GM18526 (cell line): ENCODE measurements around the gene POLDIP2.
A peak's percentile ranks its signal among the peaks of the same experiment; 100 is the strongest.

Experiments used
- POLR2A ChIP-seq: IDR thresholded peaks from 3 replicates; pipeline ENCODE4 v1.6.1; 2011; ENCODE audit not compliant: insufficient read length; ENCODE audit errors: extremely low read depth

Gene POLDIP2

GRCh38 chr17:28339431-28339830, 17.9 kb downstream of the POLDIP2 start:
- TF ChIP-seq POLR2A, result no peak

GRCh38 chr17:28338056-28338768, 19.1 kb downstream of the POLDIP2 start:
- TF ChIP-seq POLR2A, result no peak

DNA sequence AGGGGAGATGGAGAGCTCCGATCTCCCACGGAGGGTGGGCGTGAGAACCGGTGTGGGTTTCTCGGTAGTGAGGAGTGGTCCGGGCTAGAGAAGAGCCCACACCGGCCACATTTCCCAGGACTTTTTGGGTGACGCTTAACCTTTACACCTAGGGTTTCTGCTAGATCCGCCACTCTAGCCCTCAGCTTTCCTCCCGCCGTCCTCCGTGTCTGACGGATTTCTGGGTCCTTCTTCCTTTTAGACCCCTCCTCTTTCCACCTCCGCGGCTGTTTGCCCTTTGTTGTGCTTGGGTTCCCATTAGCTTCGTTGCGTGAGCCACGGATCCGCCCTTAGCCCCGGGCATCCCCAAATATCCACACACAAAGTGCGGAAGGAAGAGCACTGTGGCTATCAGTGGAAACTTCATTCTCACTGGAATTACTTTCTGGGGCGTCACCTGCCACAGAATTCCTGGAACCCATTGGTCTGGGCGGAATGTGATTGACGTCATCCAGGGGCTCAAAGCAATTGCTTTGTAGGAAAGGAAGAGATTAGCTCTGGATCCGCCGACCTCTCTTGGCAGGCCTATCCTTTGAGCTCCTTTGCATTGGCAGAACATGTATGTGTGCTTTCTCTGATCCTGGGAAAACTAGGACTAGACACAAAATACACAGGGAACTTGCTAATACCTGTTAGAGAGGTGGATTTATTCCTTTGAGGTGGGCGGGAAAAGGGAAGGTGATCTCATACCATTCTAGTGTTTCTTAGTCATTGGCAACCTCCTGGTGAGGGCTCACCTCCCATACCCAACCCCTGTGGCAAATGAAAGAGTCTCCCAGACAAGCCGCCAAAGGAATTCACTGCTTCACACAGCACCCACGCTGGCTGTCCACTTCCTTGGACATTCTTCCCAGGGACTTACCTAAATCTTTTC, 21.1 kb downstream of the POLDIP2 start:
- no peak for TF ChIP-seq POLR2A

DNA sequence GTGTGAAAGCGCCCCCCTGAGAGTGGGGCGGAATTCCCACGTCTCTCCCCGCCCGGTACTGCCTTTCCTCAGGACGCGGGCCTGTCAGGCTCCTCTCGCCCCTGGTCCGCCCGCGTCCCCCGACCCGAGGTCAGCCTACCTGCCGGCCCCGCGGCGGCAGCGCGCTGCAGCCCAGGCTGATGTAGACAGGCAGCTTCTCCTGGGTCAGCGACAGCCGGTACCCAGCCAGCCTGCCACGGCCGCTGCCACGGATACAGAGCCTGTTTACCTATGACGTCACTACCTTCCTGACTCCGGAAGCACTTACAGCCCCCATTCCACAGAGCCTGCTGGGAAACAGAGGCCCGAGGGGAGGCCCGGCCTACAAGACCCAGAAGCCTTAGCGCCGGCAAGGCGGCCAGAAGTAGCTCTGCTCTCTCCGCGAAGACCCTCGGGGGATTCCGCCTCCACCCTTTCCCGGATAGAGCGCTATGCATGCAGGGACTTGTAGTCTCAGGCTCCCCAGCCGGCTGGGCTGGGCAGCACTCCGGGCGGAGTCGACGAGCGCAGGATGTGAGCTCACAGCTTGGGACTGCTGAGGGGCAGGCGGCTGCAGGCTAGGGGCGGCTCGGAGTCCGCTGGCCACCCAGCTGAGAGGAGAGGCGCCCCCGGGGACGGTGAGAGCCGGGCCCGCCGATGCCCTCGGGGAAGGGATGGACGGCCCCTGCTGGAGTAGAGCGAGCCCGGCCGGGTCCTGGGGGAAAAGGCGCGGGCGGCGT, 21.9 kb downstream of the POLDIP2 start, which contains the start of the genes IFT20 and TNFAIP1:
Gene IFT20 (minus strand): TSS at position 272 of the 758 bp plus-strand sequence. CDS start 3,487 bp downstream, outside the sequence.
Gene TNFAIP1 (plus strand): TSS at position 561 of the 758 bp plus-strand sequence. CDS start 3,761 bp downstream, outside the sequence.
- peak; percentile 83 for TF ChIP-seq POLR2A

GRCh38 chr17:28334666-28335200, 22.6 kb downstream of the POLDIP2 start:
- no peak for TF ChIP-seq POLR2A

- no peak for TF ChIP-seq POLR2A
Measured at GRCh38 chr17:28334171-28334570, 23.2 kb downstream of the POLDIP2 start.

GRCh38 chr17:28333083-28333746, 24.1 kb downstream of the POLDIP2 start:
- no peak for TF ChIP-seq POLR2A

GRCh38 chr17:28331891-28332420, 25.4 kb downstream of the POLDIP2 start:
- TF ChIP-seq POLR2A, result no peak

DNA sequence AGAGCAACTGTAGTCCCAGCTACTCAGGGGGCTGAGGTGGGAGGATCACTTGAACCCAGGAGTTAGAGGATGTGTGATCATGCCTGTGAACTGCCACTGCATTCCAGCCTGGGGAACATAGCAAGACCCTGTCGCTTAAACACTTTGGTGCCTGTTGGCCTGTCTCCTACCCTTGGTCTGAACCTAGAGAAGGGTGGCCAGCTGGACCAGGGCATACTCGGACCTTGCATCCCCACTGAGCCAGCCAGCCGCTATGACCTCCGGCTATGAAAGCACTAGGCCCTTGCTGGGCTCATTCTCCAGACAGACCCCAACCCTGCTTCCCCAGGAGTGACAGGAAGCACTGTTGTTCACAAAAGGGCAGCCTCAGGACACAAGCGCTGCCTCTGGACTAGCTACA, 26.7 kb downstream of the POLDIP2 start:
- no peak for TF ChIP-seq POLR2A

DNA sequence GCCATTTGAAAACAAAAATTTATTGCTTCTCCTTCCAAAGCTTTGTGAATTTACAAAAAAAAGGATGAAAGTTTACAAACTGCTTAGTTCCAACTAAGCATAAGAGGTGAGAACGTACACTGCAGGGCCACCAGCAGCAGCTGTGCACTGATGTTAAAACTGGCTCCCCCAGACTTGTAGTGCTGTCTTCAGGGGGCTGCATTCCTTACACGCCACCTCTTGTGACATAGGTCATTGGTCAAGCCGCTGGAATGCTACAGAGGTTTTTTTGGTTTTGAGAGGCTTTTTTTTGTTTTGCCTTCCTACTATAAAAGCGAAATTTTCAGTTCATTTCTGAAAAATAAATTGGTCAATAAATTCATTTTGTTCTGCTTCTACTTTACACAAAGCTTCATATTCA, 29.0 kb downstream of the POLDIP2 start:
- TF ChIP-seq POLR2A, result no peak

DNA sequence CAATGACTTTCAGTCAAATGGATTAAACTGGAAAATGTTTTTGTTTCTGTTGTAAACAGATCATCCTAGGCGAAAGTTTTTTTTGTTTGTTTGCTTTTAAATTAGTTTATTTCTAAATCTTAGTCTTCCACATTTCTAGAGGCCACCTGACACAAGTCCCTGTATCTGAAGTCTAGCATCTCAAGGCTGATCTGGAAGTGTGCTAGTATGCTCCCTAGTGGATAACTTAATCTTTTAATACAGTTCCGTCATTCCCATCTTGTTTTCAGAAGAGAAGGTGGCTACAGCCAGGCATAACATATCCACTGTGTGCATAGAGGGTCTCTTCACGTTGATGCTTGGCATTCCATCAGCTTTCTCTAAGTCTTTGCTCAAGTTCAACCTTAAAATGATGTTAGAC, 29.6 kb downstream of the POLDIP2 start:
- TF ChIP-seq POLR2A, result no peak

GRCh38 chr17:28327031-28327607, 30.2 kb downstream of the POLDIP2 start:
- TF ChIP-seq POLR2A, result no peak

DNA sequence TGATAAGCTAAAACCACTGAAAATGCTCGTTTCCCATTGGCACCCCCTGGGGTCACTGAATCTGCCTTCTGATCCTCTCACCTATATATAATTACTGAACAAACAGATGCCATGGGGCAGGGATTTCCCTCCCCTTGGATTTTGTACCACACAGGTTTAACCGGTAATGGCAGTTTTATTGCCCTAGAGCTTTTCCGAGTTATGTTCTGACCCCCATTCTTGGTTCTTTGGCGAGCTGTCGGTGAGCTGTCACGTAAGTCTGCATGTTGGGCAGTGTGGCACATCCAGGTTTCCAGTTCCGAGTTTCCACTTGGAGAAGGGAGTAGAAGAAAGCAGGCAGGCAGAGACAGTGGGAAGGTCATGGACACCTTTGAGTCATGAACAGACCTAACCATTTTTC, 31.2 kb downstream of the POLDIP2 start:
- no peak for TF ChIP-seq POLR2A

GRCh38 chr17:28325211-28325610, 32.1 kb downstream of the POLDIP2 start:
- no peak for TF ChIP-seq POLR2A
